HG03159 (cell line): ENCODE data around the gene GJB4.
"Not testable (repeated sequence)": the region's sequence is repeated elsewhere in the genome, so short reads cannot be mapped to it uniquely, and the experiment has no call there.

ENCODE experiments used
- ATAC-seq: cut with Tn5 transposase; IDR thresholded peaks from one replicate; pipeline ENCODE4 v1.9.1; 2021; ENCODE audit warnings: mild to moderate bottlenecking, moderate library complexity; ENCODE audit not compliant: unreplicated experiment

Gene GJB4

DNA sequence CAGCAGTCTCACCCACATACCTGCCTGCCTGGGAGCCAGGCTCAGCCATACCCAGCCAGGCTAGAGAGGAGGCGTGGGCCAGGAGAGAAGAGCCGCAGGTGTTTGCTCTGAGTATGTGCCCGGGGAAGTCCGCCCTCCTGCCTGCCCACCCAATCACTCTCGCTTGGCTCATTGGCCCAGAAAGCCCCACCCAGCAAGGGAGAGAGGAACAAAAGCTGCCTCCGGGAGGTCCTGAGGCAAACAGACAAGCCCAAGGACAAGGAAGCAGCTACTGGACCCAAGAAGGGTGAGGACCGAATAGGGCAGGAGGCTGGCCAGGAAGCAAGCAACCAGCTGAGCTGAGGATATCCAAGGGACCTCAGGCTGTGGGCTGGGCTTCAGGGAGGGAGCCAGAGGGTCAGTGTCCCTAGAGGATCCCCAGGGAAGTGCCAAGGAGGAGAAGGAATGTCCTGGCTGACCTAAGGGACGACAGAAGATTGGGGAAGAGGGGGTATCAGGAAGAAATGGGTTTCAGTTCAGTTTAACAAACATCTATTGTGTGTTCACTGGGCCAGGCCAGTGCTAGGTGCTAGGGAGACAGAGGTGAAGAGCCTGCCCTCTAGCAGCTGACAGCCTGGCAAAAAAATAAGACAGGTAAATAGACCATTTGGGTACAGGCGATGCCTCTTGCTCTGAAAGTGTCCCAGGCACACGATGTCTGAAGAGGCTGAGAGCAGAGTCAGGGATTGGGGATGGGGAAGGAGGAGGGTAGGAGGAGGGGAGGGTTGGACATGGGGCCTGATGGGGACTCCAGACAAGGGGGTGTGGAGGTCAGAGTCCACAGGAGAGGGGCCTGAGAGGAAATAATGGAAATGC is at the start of gene GJB4:
Gene GJB4 (plus strand): TSS at position 238 of the 855 bp plus-strand sequence. CDS start 1,515 bp downstream, outside the sequence.
- no peak for ATAC-seq

DNA sequence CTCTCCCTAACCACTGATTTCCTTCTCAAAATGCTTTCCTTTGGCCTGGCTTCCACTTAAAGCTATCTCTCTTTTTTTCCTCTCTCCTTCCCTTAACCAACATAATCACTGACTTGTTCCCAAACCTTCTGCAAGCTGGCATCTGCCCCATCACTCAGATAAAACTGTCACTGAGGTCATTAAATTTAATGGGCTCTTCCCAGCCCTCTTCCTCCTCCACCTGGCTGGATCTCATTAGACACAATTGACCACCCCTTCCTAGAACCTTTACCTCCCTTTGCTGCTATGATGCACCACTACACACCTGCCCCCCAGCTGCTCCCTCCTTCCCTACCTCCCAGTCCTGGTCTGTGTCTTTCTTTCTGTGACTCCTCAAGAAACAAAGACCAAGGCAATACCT is 48.7 kb upstream of the GJB4 start:
- no peak for ATAC-seq

DNA sequence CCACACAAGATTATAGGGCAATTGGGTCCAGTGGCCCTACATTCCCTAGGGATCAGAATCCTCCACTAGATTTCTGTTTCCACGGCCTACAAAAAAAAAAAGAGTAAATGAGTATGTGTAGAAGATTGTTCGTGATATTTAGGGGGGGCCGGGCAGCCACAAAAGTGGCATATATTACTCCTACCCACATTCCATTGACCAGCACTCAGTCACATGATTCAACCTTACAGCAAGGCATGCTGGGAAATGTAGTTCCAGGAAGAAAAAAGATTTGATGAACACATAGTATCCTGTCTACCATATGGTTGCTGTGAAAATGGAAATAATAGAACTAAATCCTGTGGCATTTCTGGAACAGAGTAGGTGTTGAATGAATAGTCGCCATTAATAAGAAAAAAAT is 48.1 kb upstream of the GJB4 start:
- no peak for ATAC-seq

DNA sequence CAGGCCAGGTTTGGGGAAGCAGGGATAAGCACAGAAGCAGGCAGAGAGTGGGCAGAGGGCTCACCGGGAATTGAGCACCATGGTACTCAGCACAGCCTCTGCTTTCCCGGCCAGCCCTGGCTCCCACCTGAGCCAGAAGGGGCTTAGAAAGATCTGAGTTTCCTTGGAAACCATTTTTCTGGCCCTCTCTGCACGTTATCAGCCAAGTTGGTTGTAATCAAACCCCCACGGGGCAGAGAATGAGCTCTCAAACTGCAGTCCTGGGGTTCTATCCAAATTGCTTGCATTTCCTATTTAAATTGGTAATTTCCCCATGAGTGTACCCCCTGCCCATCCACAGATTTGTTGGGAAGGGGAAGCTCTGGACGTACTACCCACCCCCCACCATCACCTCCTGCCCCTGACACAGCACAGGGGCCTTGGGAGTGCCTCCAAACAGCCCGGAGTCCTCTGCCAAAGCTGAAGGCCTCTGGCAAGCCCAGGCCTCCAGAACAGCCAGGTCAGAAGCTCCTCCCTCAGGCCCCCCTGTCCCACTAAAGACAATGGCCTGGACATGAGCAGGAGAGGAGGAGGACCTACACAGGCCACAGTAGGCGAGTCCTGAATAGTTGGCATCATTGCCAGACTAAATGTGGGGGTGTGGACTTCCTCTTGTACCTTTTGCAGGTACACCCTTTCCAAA is 47.4 kb upstream of the GJB4 start:
- no peak for ATAC-seq

DNA sequence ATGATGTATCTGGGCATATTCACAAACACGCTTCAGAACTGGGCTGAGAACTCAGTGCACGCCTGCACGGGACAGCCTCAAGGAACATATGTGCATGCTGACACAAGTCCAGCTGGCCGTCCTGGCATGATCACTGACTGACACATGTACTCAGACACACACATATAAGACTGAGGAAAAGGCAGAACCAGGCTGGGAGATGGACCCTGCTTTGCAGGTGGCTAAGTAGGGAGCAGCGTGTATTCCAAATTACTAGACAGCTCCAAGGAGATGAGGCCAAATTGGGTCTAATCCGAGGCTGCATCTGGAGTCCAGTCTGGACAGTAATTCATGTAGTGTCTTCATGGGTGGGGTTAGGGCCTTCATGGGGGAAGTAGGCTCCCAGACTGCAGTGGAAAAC is 46.1 kb upstream of the GJB4 start:
- ATAC-seq = no peak

DNA sequence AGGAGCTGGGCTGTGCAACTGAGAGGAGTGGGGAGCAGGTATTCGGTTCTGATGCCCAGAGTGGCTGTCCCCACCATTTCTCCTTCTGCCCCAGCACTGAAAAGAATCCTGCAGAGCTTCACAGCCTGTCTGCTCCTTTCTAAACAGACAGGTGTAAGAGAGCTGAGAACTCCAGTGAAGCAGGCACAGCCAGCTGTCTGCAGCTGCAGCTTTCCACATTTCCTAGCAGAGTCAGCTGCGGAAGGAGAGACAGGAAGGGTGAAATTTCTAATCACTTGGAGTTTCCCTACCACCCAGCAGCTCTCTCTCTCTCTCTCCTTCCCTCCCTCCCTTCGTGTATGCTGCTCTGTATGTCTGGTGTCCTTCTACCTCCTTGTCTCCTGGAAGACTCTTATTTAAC is 45.2 kb upstream of the GJB4 start:
- ATAC-seq = no peak

DNA sequence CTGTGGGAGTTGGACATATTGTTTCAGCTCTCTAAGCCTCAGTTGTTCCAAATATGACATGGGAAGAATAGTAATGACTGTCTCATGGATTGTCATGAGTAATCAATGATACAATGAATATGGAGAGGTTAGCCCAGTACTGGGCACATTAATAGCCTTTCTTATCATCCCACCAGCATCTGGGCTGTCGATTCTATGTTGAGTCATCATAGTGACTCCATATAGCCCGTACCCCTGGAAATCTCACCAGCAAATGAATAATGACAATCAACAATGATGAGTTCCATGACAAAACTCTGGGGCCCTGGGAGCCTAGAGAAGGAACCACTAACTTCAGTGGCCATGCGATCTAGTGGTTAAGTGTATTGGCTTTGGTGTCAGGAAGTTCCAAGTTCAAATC is 44.4 kb upstream of the GJB4 start:
- no peak for ATAC-seq

DNA sequence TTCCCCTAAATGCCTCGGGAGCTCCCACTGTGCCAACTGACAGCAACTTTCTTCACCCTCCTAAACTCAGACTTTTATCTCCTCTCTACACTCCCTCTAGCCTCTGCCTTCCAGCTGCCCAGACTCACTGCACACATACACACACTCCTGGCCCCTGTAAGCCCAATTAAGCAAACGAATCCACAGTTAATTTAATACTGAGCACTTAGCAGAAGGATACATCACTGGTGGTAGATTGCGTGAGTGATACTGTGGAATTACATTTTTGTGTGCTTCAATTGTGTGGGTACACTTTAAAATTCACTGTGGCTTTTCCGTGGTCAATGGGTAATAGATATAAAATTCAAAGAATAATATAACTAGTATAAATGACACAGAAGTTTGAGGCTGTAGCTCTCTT is 38.3 kb upstream of the GJB4 start:
- ATAC-seq = no peak

DNA sequence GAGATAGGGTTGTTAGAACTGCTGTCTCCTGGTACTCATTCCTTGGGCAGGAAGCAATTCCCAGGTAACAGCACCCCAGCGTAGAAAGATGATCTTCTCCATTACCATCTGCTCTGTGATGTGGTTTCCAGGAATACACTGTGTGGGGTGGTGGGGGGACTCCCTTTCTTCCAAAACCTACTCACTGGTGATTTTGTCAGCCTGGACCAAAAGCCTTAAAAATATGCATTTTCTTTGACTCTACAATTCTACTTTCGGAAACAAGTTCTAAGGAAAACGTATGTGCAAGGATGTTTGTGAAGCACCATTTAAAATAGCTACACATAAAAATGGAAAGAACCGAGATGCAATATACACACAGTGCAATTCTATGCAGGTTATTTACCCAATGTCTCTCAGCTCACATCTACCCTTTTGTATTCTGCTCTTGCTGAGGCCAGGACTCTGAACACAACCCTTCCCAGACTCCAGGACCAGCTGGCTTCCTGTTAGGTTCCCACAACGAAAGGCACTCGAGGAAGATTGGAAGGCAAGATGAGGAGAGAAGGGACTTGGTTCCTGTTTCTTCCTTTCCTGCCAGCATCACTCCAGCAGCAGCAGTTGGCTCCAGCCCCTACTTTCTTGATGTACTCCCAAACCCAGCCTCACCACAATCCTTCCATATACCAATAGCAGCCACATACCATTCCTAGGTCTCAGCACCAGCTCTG is 37.7 kb upstream of the GJB4 start:
- ATAC-seq = no peak

DNA sequence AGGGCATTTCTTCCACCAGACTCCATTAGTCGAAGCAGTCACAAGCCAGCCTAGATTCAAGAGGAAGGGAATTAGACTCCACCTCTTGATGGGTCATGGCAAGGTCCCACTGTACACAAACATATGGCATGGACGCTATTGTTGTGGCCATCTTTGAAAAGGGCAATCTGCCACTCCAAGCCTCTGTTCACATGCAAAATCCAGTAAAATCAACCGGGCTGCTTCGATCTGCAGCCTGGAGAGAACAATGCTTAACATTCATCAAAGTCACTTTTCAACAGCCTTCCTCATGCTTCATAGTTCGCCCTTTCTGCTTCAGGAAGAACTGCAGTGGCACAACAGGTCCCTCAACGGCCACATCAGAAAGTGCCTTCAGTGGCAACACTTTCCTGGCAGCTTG is 32.7 kb upstream of the GJB4 start:
- no peak for ATAC-seq

DNA sequence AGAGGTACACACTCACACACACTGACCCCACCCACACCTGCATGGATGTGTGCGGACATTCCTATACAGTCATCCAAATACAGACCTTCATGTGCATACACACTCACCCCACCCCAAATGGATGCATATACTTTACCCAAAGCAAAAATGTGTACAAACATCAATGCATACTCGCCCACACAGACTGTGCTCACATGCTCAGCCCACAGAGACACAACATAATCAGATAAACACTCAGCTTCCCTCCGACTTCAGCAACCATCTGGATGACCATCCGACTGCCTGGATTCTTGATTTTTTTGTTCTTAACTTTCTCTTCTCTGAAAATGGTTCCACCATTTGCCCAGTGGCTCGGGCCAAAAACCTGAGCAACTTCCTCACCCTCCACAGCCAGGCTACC is 29.1 kb upstream of the GJB4 start:
- ATAC-seq = no peak

DNA sequence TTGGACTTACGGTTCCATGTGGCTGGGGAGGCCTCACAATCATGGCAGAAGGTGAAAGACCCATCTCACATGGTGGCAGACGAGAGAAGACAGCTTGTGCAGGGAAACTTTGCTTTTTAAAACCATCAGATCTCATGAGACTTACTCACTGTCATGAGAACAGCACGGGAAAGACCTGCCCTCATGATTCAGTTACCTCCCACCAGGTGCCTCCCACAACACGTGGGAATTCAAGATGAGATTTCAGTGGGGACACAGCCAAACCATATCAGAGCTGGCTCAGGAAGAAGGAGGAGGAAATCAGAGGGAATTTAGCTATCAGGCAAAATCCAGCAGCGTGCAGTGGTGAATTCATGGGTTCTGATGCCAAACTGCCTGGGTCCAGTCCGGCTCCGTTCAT is 26.7 kb upstream of the GJB4 start:
- ATAC-seq = not testable (repeated sequence)

DNA sequence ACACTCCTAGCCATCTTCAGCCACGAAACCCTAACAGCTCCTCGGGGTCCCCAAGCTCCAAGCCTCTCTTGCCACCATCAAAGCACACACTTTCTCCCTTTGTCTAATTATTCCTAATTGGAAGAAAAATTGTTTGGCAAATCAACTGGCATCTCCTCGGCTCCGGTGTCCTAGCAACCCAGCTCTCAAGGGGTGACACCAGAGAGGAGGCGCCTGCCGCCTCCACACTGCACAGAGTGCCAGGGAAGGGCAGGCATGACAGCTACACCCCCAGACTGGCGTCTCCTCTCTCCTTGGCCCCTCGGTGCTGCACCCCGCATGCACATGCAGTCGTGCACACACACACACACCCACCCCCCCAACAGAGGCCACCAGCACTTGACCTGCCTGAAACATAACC is 22.8 kb upstream of the GJB4 start:
- ATAC-seq = no peak

DNA sequence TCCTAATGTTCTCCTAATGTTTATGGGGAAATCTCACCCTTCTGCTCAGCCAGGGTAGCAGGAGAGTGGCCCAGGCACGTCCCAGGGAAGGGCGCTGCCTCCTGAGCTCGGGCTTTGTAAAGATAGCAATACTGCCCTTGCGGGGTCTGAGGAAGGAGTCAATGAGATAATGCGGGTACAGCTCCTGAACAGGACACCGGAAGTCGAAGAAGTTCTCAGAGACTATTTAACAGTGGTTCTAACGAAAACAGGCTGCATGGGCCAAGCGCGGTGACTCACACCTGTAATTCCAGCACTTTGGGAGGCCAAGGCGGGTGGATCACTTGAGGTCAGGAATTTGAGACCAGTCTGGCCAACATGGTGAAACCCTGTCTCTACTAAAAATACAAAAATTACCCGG is 22.3 kb upstream of the GJB4 start:
- ATAC-seq = not testable (repeated sequence)

DNA sequence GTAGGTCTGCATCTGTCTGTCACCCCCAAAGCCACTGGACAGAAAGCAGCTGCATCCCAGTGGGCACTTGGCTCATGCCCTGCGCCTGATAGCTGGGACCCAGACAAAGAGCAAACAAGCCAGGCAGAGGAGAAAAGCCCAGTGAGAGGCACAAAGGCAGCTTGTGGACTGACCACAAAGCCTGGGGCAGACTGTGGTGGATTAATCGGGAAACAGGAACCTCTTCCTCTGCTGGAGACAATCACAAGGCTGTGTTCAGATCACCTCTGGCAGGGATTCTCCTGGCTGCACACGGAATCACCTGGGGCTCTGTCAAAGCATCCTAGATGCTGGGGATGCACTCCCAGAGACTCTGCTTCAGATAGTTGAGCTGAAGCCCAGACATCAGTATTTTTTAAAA is 19.9 kb upstream of the GJB4 start:
- ATAC-seq = no peak

DNA sequence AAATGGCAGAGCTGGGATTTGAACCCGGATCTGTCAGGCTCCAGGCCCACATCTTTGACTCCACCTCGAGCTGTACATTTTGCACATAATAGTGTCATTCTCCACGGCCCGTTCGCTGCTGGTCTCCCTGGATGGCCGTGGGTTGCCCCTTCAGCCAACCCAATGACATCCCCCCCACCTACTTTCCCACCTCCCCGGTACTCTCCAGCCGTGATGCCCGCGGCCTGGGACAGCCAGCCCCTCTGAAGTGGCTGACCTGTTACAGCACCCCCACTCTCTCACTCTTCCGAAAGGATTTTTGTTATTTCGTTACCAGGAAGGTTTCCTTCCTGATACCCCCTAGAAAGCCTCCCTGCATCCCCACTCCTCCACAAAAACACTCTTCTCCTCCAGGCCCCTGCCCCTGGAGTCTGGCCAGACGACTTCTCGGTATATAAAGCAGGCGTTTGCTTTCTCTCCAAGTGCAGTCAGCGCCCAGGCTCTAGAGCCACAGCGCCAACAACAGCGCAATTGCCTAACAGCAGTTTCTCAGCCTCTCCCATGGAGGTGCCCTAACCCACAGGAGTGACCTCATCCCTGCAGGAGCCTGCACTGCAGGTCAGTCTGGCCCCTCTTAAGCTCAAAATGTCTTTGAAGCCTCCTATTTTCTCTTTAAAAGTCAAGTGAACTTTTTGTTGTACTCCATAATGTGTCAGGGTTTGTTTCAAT is 19.2 kb upstream of the GJB4 start:
- ATAC-seq = no peak

DNA sequence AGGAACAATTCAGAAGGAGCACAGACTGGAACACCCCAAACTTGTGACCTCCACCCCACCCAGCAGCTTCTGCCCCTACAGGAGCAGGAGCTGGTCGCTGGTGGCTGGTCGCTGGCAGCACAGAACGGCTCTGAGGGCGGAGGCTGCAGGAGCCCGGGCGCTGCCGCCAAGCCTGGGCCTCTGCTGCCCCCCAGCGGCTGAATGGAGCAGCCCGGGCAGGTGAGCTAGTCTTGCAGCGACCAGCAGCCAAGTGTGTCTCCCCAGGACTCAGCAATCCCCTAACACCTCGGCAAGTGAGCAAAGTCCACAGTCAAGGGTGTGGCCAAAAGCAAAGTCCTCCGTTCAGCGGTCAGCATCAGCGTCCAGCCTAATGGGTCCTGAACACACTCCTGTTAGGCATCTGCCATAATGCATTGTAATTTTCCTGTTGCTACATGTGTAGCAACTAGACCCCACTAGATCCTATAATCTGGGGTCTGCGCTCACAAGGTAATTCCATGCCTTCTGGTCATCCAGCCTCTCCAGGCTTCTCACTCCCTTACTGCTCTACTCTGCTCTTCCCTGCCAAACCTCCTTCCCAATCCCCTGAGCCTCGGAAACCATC is 16.8 kb upstream of the GJB4 start:
- ATAC-seq = no peak

DNA sequence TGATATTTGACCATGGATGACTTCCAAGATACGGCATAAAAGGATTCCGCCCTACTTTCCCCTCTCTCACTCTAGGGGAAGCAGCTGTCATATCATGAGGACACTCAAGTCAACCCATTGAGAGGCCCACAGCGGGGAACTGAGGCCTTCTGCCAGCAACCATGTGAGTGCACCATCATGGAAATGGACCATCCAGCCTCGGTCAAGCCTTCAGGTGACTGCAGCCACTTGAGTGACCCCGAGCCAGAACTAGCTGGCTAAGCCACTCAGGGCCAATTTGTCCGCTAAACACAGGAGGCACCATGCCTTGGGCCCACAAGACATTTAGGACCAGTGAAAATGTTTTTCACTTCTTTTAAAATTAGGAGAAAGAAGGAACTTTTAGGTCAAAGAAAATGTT is 15.8 kb upstream of the GJB4 start:
- no peak for ATAC-seq

DNA sequence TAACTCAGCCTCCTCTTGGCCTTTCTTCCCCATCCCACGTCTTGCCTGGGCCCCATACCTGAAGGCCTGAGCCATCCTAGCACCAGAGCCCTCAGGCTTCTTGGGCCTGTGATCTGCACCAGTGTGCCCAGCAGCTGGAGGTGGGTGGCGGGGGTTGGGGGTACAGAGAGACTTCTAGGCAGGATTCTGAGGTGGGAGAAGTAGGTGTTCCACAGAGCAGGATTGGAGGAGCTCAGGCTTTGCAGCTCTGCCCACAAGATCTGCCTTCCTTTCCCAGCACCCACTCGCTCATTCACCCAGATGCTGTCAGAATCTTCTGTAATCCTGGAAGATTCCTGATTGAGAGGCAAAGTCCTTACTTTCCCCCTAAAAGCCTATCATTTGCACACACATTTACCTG is 14.7 kb upstream of the GJB4 start:
- no peak for ATAC-seq

DNA sequence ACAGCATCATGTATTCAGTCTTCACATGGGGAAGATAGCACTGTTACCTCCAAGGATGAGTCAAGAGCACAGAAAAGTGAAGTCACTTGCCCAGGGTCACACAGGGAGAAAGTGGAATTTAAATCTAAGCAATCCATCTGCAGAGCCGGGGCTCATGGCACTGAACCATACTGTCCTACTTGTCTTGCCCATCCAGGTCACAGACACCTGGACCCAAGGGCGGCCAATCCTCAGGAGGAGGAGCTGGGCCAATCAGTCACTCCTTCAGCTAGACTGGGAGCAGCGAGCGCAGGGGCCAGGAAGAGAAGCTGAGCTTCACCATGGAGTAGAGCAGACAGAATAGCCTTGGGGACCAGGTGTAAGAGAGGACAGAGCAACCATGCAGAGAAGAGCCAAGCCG is 13.9 kb upstream of the GJB4 start:
- no peak for ATAC-seq

DNA sequence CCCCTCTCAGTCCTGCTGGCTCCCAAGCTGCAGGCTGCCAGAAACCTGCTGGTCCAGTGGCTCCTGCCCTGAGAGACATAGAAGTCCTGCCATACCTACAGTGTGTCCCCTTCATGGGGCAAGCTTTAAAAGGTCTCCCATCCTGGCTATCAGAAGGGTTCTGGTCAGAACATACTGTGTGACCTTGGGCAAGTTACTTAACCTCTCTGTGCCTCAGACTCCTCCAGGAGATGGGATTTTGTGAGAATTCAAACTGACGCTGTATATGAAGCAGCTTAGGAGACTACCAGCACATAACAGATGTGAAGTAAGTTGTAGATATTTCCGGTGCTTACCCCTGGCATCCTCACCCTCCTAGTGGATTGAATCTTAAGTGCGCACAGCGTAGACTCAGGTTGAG is 13.4 kb upstream of the GJB4 start:
- no peak for ATAC-seq
